ENCODE data around the gene MLX.
"Not testable (repeated sequence)": the region's sequence is repeated elsewhere in the genome, so short reads cannot be mapped to it uniquely, and the experiment has no call there.

The MLX gene

GRCh38 chr17:42537156-42537805 lies 29.6 kb upstream of the MLX start:
- DNase-seq, result no peak

GRCh38 chr17:42537826-42538451 lies 29.0 kb upstream of the MLX start:
- DNase-seq, result no peak

GRCh38 chr17:42538482-42538881 lies 28.4 kb upstream of the MLX start:
- DNase-seq, result no peak

GRCh38 chr17:42540558-42540957 lies 26.3 kb upstream of the MLX start:
- not testable (repeated sequence) for DNase-seq

GRCh38 chr17:42541041-42541833 lies 25.7 kb upstream of the MLX start:
- no peak for DNase-seq

- DNase-seq, result no peak
Observed at GRCh38 chr17:42543190-42544079, 23.5 kb upstream of the MLX start.

- DNase-seq, result no peak
Observed at GRCh38 chr17:42544874-42545283, 22.0 kb upstream of the MLX start.

GRCh38 chr17:42545755-42546505 lies 21.0 kb upstream of the MLX start:
- DNase-seq, result not testable (repeated sequence)

GRCh38 chr17:42547001-42547461 lies 19.9 kb upstream of the MLX start:
- no peak for DNase-seq

GRCh38 chr17:42547698-42548069 lies 19.2 kb upstream of the MLX start:
- DNase-seq, result no peak

- DNase-seq, result peak; percentile 68
Observed at GRCh38 chr17:42548070-42548837, 18.6 kb upstream of the MLX start.

GRCh38 chr17:42548993-42549755 lies 17.7 kb upstream of the MLX start:
- DNase-seq, result no peak

- DNase-seq, result not testable (repeated sequence)
Observed at GRCh38 chr17:42552736-42553135, 14.2 kb upstream of the MLX start, which contains the start of gene HSD17B1. Gene HSD17B1, plus strand, starts transcription at chr17:42552923. Its CDS starts 11 bp downstream, at chr17:42552934.

GRCh38 chr17:42553161-42553818 lies 13.6 kb upstream of the MLX start:
- DNase-seq, result no peak

GRCh38 chr17:42553866-42554249 lies 13.0 kb upstream of the MLX start:
- DNase-seq, result no peak

GRCh38 chr17:42554250-42555121 lies 12.4 kb upstream of the MLX start:
- peak; percentile 50 for DNase-seq

GRCh38 chr17:42555122-42555622 lies 11.7 kb upstream of the MLX start:
- DNase-seq, result no peak

GRCh38 chr17:42555961-42556617 lies 10.8 kb upstream of the MLX start:
- not testable (repeated sequence) for DNase-seq

All from activated CD4-positive, alpha-beta T cell treated with anti-CD3 and anti-CD28 coated beads for 1 hour (primary cell).